ENCODE results near the gene ABCG5.

Gene ABCG5

GRCh38 chr2:43841949-43842865 is 3.6 kb upstream of the ABCG5 start (continued):
- TF ChIP-seq PRDM2 (tag by site-specific recombination; IDR thresholded peaks at IDR 0.05; ENCODE audit: borderline replicate concordance) (no peak), ZNF664 (tag by site-specific recombination; IDR thresholded peaks at IDR 0.05) (no peak), ZNF175 (tag by site-specific recombination; IDR thresholded peaks at IDR 0.05) (no peak), ZNF202 (tag by site-specific recombination; IDR thresholded peaks at IDR 0.05; ENCODE audit: borderline replicate concordance) (no peak), ZNF513 (tag by site-specific recombination; IDR thresholded peaks at IDR 0.05) (no peak), ZNF548 (tag by site-specific recombination; IDR thresholded peaks at IDR 0.05) (no peak), ZNF692 (tag by site-specific recombination; IDR thresholded peaks at IDR 0.05) (no peak), ZNF292 (tag by site-specific recombination; IDR thresholded peaks at IDR 0.05; ENCODE audit: borderline replicate concordance, low read depth) (no peak), ZSCAN23 (tag by site-specific recombination; IDR thresholded peaks at IDR 0.05) (no peak), HOXD13 (CRISPR knock-in tag; IDR thresholded peaks at IDR 0.05; ENCODE audit: borderline replicate concordance) (no peak), ZBTB8A (tag by site-specific recombination; IDR thresholded peaks at IDR 0.05) (no peak), ZSCAN30 (tag by site-specific recombination; IDR thresholded peaks at IDR 0.05) (no peak), ZNF223 (tag by site-specific recombination; IDR thresholded peaks at IDR 0.05) (no peak), PBX3 (CRISPR knock-in tag; IDR thresholded peaks at IDR 0.05) (no peak)

- POLR2A ChIA-PET = no interaction called here
- Histone ChIP-seq H3K27ac (ENCODE audit: extremely low read depth, low read depth, low read length) (no peak overlapping the region), H3K36me3 (ENCODE audit: control insufficient read depth in 2 of 2, insufficient read depth in 1 of 2, low read length in 2 of 2) (no peaks in the 10 kb centered on the region), H3K4me1 (ENCODE audit: control insufficient read depth, insufficient read depth, low read length) (no peaks in the 10 kb centered on the region), H3K4me3 (ENCODE audit: low read depth, low read length) (no peak overlapping the region), H3K9me3 (ENCODE audit: control insufficient read depth, insufficient read depth, low read depth, low read length) (no peaks in the 10 kb centered on the region)
- CTCF ChIA-PET = interaction anchor here (0.7 kb wide), 1 partner anchor 42 kb away, joined by 4 read pairs; no protein-coding TSS in a partner anchor
- TF ChIP-seq ZNF664 (tag by site-specific recombination; IDR thresholded peaks at IDR 0.05) (no peak), ZBTB7A (tag by site-specific recombination; IDR thresholded peaks at IDR 0.05; ENCODE audit: low read depth) (no peak), ZNF362 (tag by site-specific recombination; IDR thresholded peaks at IDR 0.05) (no peak), ZNF221 (tag by site-specific recombination; IDR thresholded peaks at IDR 0.05; ENCODE audit: borderline replicate concordance) (no peak), ZNF311 (tag by site-specific recombination; IDR thresholded peaks at IDR 0.05; ENCODE audit: borderline replicate concordance) (no peak), ZNF624 (tag by site-specific recombination; IDR thresholded peaks at IDR 0.05) (no peak), OVOL3 (tag by site-specific recombination; IDR thresholded peaks at IDR 0.05) (no peak), BCL11B (tag by site-specific recombination; IDR thresholded peaks at IDR 0.05; ENCODE audit: low read depth) (no peak), ZSCAN18 (tag by site-specific recombination; IDR thresholded peaks at IDR 0.05) (no peak)
Observed at GRCh38 chr2:43840965-43841364, 2.3 kb upstream of the ABCG5 start.
